Measurements from ENCODE around the gene HPSE2.

- no peak for TF ChIP-seq SNAI2 (CRISPR knock-in tag; IDR thresholded peaks at IDR 0.05)
- no peak for TF ChIP-seq POU6F1 (CRISPR knock-in tag; IDR thresholded peaks at IDR 0.05; ENCODE audit: borderline replicate concordance, low read depth)
- no peak for TF ChIP-seq ZFP30 (CRISPR knock-in tag; IDR thresholded peaks at IDR 0.05)
- no peak for TF ChIP-seq TCF4 (CRISPR knock-in tag; IDR thresholded peaks at IDR 0.05; ENCODE audit: borderline replicate concordance)
- no peak for TF ChIP-seq ZNF70 (CRISPR knock-in tag; IDR thresholded peaks at IDR 0.05)
- TF ChIP-seq, protein P1, sequence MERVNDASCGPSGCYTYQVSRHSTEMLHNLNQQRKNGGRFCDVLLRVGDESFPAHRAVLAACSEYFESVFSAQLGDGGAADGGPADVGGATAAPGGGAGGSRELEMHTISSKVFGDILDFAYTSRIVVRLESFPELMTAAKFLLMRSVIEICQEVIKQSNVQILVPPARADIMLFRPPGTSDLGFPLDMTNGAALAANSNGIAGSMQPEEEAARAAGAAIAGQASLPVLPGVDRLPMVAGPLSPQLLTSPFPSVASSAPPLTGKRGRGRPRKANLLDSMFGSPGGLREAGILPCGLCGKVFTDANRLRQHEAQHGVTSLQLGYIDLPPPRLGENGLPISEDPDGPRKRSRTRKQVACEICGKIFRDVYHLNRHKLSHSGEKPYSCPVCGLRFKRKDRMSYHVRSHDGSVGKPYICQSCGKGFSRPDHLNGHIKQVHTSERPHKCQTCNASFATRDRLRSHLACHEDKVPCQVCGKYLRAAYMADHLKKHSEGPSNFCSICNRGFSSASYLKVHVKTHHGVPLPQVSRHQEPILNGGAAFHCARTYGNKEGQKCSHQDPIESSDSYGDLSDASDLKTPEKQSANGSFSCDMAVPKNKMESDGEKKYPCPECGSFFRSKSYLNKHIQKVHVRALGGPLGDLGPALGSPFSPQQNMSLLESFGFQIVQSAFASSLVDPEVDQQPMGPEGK (CRISPR knock-in tag; IDR thresholded peaks at IDR 0.05; ENCODE audit: borderline replicate concordance) = no peak
These were observed 811.1 kb downstream of the HPSE2 start for GRCh38 chr10:98424295-98425254.
